Measurements from ENCODE around the gene ANTXRL. TPM values are rescaled to one million over a fixed set of nuclear protein-coding genes. Genes with fewer than 3 reads are reported as not detected.
"Not testable (repeated sequence)": the region's sequence is repeated elsewhere in the genome, so short reads cannot be mapped to it uniquely, and the experiment has no call there.

The ANTXRL gene
- total RNA-seq, result not detected

- POLR2A ChIA-PET, result no interaction called here
- ATAC-seq (ENCODE audit: low read depth) (no peak), DNase-seq (peak; percentile 23)
Observed at GRCh38 chr10:46286991-46287693, at the start of gene ANTXRL. TSS of gene ANTXRL (plus strand) at chr10:46286997. CDS start at chr10:46287263, 266 bp downstream.

GRCh38 chr10:46237815-46238510, 48.8 kb upstream of the ANTXRL start:
- no peak overlapping the region for H3K27ac Mint-ChIP-seq
- POLR2A ChIA-PET, result no interaction called here
- H3K36me3 Mint-ChIP-seq, result peaks cover 44% of the 10 kb centered on the region

More at GRCh38 chr10:46286991-46287693, at the start of gene ANTXRL:
- H3K9me3 Mint-ChIP-seq, result no peaks in the 10 kb centered on the region
- H3K4me3 Mint-ChIP-seq, result no peak within 1 kb of the TSS
- H3K27me3 Mint-ChIP-seq, result peaks cover 9% of the 10 kb centered on the region
- peaks cover 23% of the 10 kb centered on the region for H3K4me1 Mint-ChIP-seq
- no peaks in the 10 kb centered on the region for H3K36me3 Mint-ChIP-seq
- H3K27ac Mint-ChIP-seq, result no peak within 1 kb of the TSS

GRCh38 chr10:46239247-46239646, 47.5 kb upstream of the ANTXRL start:
- Mint-ChIP-seq H3K27me3 (no peaks in the 10 kb centered on the region), H3K4me3 (no peak overlapping the region), H3K27ac (no peak overlapping the region), H3K9me3 (peaks cover 14% of the 10 kb centered on the region), H3K36me3 (peaks cover 55% of the 10 kb centered on the region), H3K4me1 (peaks cover 22% of the 10 kb centered on the region)
- DNase-seq (no peak), ATAC-seq (ENCODE audit: low read depth) (no peak)
- POLR2A ChIA-PET, result interaction anchor here (1.0 kb wide), 1 partner anchor 13 kb away, joined by 3 read pairs; no protein-coding TSS in a partner anchor

More at GRCh38 chr10:46237815-46238510, 48.8 kb upstream of the ANTXRL start:
- Mint-ChIP-seq H3K9me3 (peaks cover 10% of the 10 kb centered on the region), H3K4me3 (no peak overlapping the region), H3K4me1 (peaks cover 22% of the 10 kb centered on the region), H3K27me3 (no peaks in the 10 kb centered on the region)
- DNase-seq (no peak), ATAC-seq (ENCODE audit: low read depth) (no peak)

- DNase-seq (no peak), ATAC-seq (ENCODE audit: low read depth) (no peak)
- peaks cover 55% of the 10 kb centered on the region for H3K36me3 Mint-ChIP-seq
- no peaks in the 10 kb centered on the region for H3K27me3 Mint-ChIP-seq
- peaks cover 22% of the 10 kb centered on the region for H3K4me1 Mint-ChIP-seq
- no peak overlapping the region for H3K4me3 Mint-ChIP-seq
- H3K9me3 Mint-ChIP-seq, result peaks cover 14% of the 10 kb centered on the region
- H3K27ac Mint-ChIP-seq, result no peak overlapping the region
- POLR2A ChIA-PET, result interaction anchor here (0.7 kb wide), 1 partner anchor 28 kb away, joined by 3 read pairs; no protein-coding TSS in a partner anchor
Observed at GRCh38 chr10:46239993-46240683, 46.7 kb upstream of the ANTXRL start.

- Mint-ChIP-seq H3K27ac (peak overlapping the region; percentile 7), H3K36me3 (peaks cover 55% of the 10 kb centered on the region), H3K4me3 (no peak overlapping the region), H3K4me1 (peaks cover 22% of the 10 kb centered on the region), H3K9me3 (peaks cover 14% of the 10 kb centered on the region), H3K27me3 (no peaks in the 10 kb centered on the region)
- DNase-seq (peak; percentile 29), ATAC-seq (ENCODE audit: low read depth) (peak; percentile 53)
- POLR2A ChIA-PET, result no interaction called here
Observed at GRCh38 chr10:46240684-46241565, 45.9 kb upstream of the ANTXRL start.

- Mint-ChIP-seq H3K27ac (no peak overlapping the region), H3K4me1 (peaks cover 13% of the 10 kb centered on the region), H3K27me3 (no peaks in the 10 kb centered on the region), H3K36me3 (peaks cover 36% of the 10 kb centered on the region), H3K4me3 (no peak overlapping the region), H3K9me3 (peaks cover 14% of the 10 kb centered on the region)
- POLR2A ChIA-PET, result no interaction called here
- DNase-seq, result no peak
- ATAC-seq (ENCODE audit: low read depth), result no peak
Observed at GRCh38 chr10:46245381-46245900, 41.4 kb upstream of the ANTXRL start.

- H3K27me3 Mint-ChIP-seq; H3K4me3 Mint-ChIP-seq; H3K4me1 Mint-ChIP-seq; H3K27ac Mint-ChIP-seq; ATAC-seq (ENCODE audit: low read depth); DNase-seq; POLR2A ChIA-PET: not testable (repeated sequence)
- Mint-ChIP-seq H3K9me3 (peaks cover 12% of the 10 kb centered on the region), H3K36me3 (peaks cover 25% of the 10 kb centered on the region)
Observed at GRCh38 chr10:46246400-46247180, 40.2 kb upstream of the ANTXRL start.

GRCh38 chr10:46247181-46247475, 39.7 kb upstream of the ANTXRL start:
- H3K9me3 Mint-ChIP-seq, result peaks cover 9% of the 10 kb centered on the region
- no peak overlapping the region for H3K4me3 Mint-ChIP-seq
- H3K4me1 Mint-ChIP-seq, result peaks cover 4% of the 10 kb centered on the region
- no peaks in the 10 kb centered on the region for H3K27me3 Mint-ChIP-seq
- DNase-seq (no peak), ATAC-seq (ENCODE audit: low read depth) (no peak)
- H3K27ac Mint-ChIP-seq, result no peak overlapping the region
- POLR2A ChIA-PET, result no interaction called here
- peaks cover 19% of the 10 kb centered on the region for H3K36me3 Mint-ChIP-seq

- Mint-ChIP-seq H3K36me3 (peaks cover 11% of the 10 kb centered on the region), H3K4me1 (no peaks in the 10 kb centered on the region), H3K27me3 (no peaks in the 10 kb centered on the region), H3K27ac (no peak overlapping the region), H3K4me3 (no peak overlapping the region), H3K9me3 (peaks cover 5% of the 10 kb centered on the region)
- DNase-seq, result no peak
- ATAC-seq (ENCODE audit: low read depth), result no peak
- POLR2A ChIA-PET, result no interaction called here
Observed at GRCh38 chr10:46247808-46248569, 38.8 kb upstream of the ANTXRL start.

GRCh38 chr10:46248651-46249146, 38.1 kb upstream of the ANTXRL start:
- peaks cover 5% of the 10 kb centered on the region for H3K36me3 Mint-ChIP-seq
- H3K4me3 Mint-ChIP-seq, result no peak overlapping the region
- POLR2A ChIA-PET, result no interaction called here
- peaks cover under 1% of the 10 kb centered on the region for H3K9me3 Mint-ChIP-seq
- H3K4me1 Mint-ChIP-seq, result no peaks in the 10 kb centered on the region
- no peak overlapping the region for H3K27ac Mint-ChIP-seq
- H3K27me3 Mint-ChIP-seq, result no peaks in the 10 kb centered on the region
- ATAC-seq (ENCODE audit: low read depth) (no peak), DNase-seq (no peak)

GRCh38 chr10:46249617-46250344, 37.0 kb upstream of the ANTXRL start:
- H3K4me3 Mint-ChIP-seq; H3K36me3 Mint-ChIP-seq; POLR2A ChIA-PET; H3K9me3 Mint-ChIP-seq; H3K27me3 Mint-ChIP-seq; DNase-seq; ATAC-seq (ENCODE audit: low read depth); H3K27ac Mint-ChIP-seq; H3K4me1 Mint-ChIP-seq: not testable (repeated sequence)

All from activated naive CD8-positive, alpha-beta T cell treated with anti-CD3 and anti-CD28 coated beads, Interleukin-2, amount 10 ng/mL, durations not matched to agents 7 days and 5 days (primary cell).